ENCODE results near the gene PLAC1. TPM values are rescaled to one million over a fixed set of nuclear protein-coding genes. Genes with fewer than 3 reads are reported as not detected.

The PLAC1 gene
- total RNA-seq, 1 experiment from 2014 or later: 0.34 TPM

GRCh38 chrX:134529481-134529880 is 128.8 kb downstream of the PLAC1 start:
- ChIA-PET CTCF (no interaction called here), POLR2A (no interaction called here), RAD21 (ENCODE audit: low non-redundant PET in 1 of 2, low total read pairs in 2 of 2, uncharacterized antibody in 2 of 2, unreplicated experiment in 2 of 2) (no interaction called here)
- H3K27me3 ChIP-seq (ENCODE audit: insufficient read depth, low read length): no peaks in the 10 kb centered on the region
- no peaks in the 10 kb centered on the region for H4K20me1 ChIP-seq (ENCODE audit: insufficient read depth)
- no peaks in the 10 kb centered on the region for H3K36me3 ChIP-seq (ENCODE audit: control insufficient read depth in 1 of 2, insufficient read depth in 2 of 2, low read length in 2 of 2)
- H3K9me2 ChIP-seq (ENCODE audit: insufficient read depth): no peaks in the 10 kb centered on the region
- BruUV-seq (replicated peaks): no TSS peak
- TF ChIP-seq YY1 (IDR thresholded peaks at IDR 0.05; ENCODE audit: extremely low read depth, insufficient replicate concordance, low read depth, low read length) (no peak), RAD21 (IDR thresholded peaks at IDR 0.05; ENCODE audit: low read depth) (no peak), SIN3A (IDR thresholded peaks at IDR 0.05; ENCODE audit: low read depth) (no peak), POLR2A (IDR thresholded peaks at IDR 0.05; ENCODE audit: borderline replicate concordance, extremely low read depth, insufficient read depth, insufficient read length) (no peak), SP1 (IDR thresholded peaks at IDR 0.05; ENCODE audit: low read depth) (no peak)
- TF ChIP-seq, protein P1, sequence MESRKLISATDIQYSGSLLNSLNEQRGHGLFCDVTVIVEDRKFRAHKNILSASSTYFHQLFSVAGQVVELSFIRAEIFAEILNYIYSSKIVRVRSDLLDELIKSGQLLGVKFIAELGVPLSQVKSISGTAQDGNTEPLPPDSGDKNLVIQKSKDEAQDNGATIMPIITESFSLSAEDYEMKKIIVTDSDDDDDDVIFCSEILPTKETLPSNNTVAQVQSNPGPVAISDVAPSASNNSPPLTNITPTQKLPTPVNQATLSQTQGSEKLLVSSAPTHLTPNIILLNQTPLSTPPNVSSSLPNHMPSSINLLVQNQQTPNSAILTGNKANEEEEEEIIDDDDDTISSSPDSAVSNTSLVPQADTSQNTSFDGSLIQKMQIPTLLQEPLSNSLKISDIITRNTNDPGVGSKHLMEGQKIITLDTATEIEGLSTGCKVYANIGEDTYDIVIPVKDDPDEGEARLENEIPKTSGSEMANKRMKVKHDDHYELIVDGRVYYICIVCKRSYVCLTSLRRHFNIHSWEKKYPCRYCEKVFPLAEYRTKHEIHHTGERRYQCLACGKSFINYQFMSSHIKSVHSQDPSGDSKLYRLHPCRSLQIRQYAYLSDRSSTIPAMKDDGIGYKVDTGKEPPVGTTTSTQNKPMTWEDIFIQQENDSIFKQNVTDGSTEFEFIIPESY (IDR thresholded peaks at IDR 0.05; ENCODE audit: extremely low read depth, insufficient replicate concordance, low read length): no peak
- TF ChIP-seq, protein P2, sequence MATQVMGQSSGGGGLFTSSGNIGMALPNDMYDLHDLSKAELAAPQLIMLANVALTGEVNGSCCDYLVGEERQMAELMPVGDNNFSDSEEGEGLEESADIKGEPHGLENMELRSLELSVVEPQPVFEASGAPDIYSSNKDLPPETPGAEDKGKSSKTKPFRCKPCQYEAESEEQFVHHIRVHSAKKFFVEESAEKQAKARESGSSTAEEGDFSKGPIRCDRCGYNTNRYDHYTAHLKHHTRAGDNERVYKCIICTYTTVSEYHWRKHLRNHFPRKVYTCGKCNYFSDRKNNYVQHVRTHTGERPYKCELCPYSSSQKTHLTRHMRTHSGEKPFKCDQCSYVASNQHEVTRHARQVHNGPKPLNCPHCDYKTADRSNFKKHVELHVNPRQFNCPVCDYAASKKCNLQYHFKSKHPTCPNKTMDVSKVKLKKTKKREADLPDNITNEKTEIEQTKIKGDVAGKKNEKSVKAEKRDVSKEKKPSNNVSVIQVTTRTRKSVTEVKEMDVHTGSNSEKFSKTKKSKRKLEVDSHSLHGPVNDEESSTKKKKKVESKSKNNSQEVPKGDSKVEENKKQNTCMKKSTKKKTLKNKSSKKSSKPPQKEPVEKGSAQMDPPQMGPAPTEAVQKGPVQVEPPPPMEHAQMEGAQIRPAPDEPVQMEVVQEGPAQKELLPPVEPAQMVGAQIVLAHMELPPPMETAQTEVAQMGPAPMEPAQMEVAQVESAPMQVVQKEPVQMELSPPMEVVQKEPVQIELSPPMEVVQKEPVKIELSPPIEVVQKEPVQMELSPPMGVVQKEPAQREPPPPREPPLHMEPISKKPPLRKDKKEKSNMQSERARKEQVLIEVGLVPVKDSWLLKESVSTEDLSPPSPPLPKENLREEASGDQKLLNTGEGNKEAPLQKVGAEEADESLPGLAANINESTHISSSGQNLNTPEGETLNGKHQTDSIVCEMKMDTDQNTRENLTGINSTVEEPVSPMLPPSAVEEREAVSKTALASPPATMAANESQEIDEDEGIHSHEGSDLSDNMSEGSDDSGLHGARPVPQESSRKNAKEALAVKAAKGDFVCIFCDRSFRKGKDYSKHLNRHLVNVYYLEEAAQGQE (IDR thresholded peaks at IDR 0.05; ENCODE audit: low read depth): no peak
- TF ChIP-seq, protein P3, sequence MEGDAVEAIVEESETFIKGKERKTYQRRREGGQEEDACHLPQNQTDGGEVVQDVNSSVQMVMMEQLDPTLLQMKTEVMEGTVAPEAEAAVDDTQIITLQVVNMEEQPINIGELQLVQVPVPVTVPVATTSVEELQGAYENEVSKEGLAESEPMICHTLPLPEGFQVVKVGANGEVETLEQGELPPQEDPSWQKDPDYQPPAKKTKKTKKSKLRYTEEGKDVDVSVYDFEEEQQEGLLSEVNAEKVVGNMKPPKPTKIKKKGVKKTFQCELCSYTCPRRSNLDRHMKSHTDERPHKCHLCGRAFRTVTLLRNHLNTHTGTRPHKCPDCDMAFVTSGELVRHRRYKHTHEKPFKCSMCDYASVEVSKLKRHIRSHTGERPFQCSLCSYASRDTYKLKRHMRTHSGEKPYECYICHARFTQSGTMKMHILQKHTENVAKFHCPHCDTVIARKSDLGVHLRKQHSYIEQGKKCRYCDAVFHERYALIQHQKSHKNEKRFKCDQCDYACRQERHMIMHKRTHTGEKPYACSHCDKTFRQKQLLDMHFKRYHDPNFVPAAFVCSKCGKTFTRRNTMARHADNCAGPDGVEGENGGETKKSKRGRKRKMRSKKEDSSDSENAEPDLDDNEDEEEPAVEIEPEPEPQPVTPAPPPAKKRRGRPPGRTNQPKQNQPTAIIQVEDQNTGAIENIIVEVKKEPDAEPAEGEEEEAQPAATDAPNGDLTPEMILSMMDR (IDR thresholded peaks at IDR 0.05 in 2 of 3, conservative IDR thresholded peaks at IDR 0.05 in 1 of 3; ENCODE audit: borderline replicate concordance in 1 of 3, insufficient read depth in 1 of 3, low read depth in 2 of 3, low read length in 2 of 3): no peak
- intact Hi-C loops (cut with micrococcal nuclease): no loop called here
- no peak overlapping the region for H3K4me2 ChIP-seq (ENCODE audit: low read length)
- H2AFZ ChIP-seq (ENCODE audit: low read depth, low read length, poor library complexity, severe bottlenecking): no peak overlapping the region
- no peak for ATAC-seq
- H3K9ac ChIP-seq (ENCODE audit: low read length): no peak overlapping the region
- no peaks in the 10 kb centered on the region for H3K9me3 ChIP-seq (ENCODE audit: control insufficient read depth in 1 of 2, insufficient read depth in 1 of 2, low read depth in 1 of 2, low read length in 2 of 2)
- no peak overlapping the region for H3K4me3 ChIP-seq (replicated peaks in 1 of 2; ENCODE audit: low read depth in 1 of 2, low read length in 2 of 2)
- H3K27ac ChIP-seq (ENCODE audit: low read depth, low read length): no peak overlapping the region
- H3K79me2 ChIP-seq (ENCODE audit: insufficient read depth, low read length): no peaks in the 10 kb centered on the region
- H3K4me1 ChIP-seq (ENCODE audit: control insufficient read depth in 1 of 2, insufficient read depth in 2 of 2, low read length in 2 of 2): peaks cover 11 to 23% of the 10 kb centered on the region in 2 experiments
- no peak for DNase-seq (ENCODE audit: low read depth, low spot score)
